Measurements from ENCODE around the gene TK1. TPM values are rescaled to one million over a fixed set of nuclear protein-coding genes. Genes with fewer than 3 reads are reported as not detected.

Gene TK1
- total and polyA plus RNA-seq, 9 donors: 0.35 to 4.9 (median 1.4) TPM

- no peaks in the 10 kb centered on the region for H3K9me3 ChIP-seq
Observed at GRCh38 chr17:78233678-78234077, 46.8 kb upstream of the TK1 start.

GRCh38 chr17:78232859-78233173 lies 46.0 kb upstream of the TK1 start:
- H3K4me1 ChIP-seq (ENCODE audit: insufficient read depth): peaks cover 6% of the 10 kb centered on the region
- no peak overlapping the region for H3K4me3 ChIP-seq
- DNase-seq: no peak
- H3K27ac ChIP-seq: no peak overlapping the region
- H3K9me3 ChIP-seq: no peaks in the 10 kb centered on the region
- no peaks in the 10 kb centered on the region for H3K36me3 ChIP-seq
- H3K27me3 ChIP-seq: no peaks in the 10 kb centered on the region
- 83 to 86% (median 85%) methylated on average over 2 of the region's 2 CpGs for WGBS, 3 donors
- TF ChIP-seq EP300 (IDR thresholded peaks at IDR 0.05): no peak
- no peak for TF ChIP-seq POLR2A (IDR thresholded peaks at IDR 0.05)
- TF ChIP-seq CTCF (IDR thresholded peaks at IDR 0.05): no peak
- intact Hi-C loops (cut with DNase I): loop anchor here in 1 of 4 donors (2.0 kb wide), 1 partner anchor 20 kb away; no protein-coding TSS in a partner anchor

More at GRCh38 chr17:78233678-78234077, 46.8 kb upstream of the TK1 start:
- WGBS, 3 donors: 91 to 96% (median 91%) methylated on average over 10 of the region's 10 CpGs
- DNase-seq: no peak
- intact Hi-C loops (cut with DNase I): loop anchor here in 1 of 4 donors (2.0 kb wide), 1 partner anchor 21 kb away; no protein-coding TSS in a partner anchor
- Histone ChIP-seq H3K4me1 (ENCODE audit: insufficient read depth) (peaks cover 9% of the 10 kb centered on the region), H3K36me3 (no peaks in the 10 kb centered on the region), H3K27ac (no peak overlapping the region), H3K27me3 (no peaks in the 10 kb centered on the region), H3K4me3 (no peak overlapping the region)
- TF ChIP-seq CTCF (IDR thresholded peaks at IDR 0.05): no peak

- TF ChIP-seq CTCF (IDR thresholded peaks at IDR 0.05) (no peak), EP300 (IDR thresholded peaks at IDR 0.05) (no peak), POLR2A (IDR thresholded peaks at IDR 0.05) (no peak)
- no peaks in the 10 kb centered on the region for H3K9me3 ChIP-seq
- peaks cover 3% of the 10 kb centered on the region for H3K4me1 ChIP-seq (ENCODE audit: insufficient read depth)
- no peak overlapping the region for H3K27ac ChIP-seq
- no peak for DNase-seq
- no peak overlapping the region for H3K4me3 ChIP-seq
- intact Hi-C loops (cut with DNase I): loop anchor here in 1 of 4 donors (2.0 kb wide), 1 partner anchor 19 kb away; no protein-coding TSS in a partner anchor
- 9 to 11% (median 9%) methylated on average over 21 to 55 of the region's 55 CpGs for WGBS, 3 donors
- no peaks in the 10 kb centered on the region for H3K36me3 ChIP-seq
- no peaks in the 10 kb centered on the region for H3K27me3 ChIP-seq
Observed at GRCh38 chr17:78231991-78232858, 45.4 kb upstream of the TK1 start.

- Histone ChIP-seq H3K4me3 (no peak within 1 kb of the TSS), H3K36me3 (no peaks in the 10 kb centered on the region), H3K27ac (no peak within 1 kb of the TSS), H3K27me3 (no peaks in the 10 kb centered on the region), H3K9me3 (no peaks in the 10 kb centered on the region), H3K4me1 (ENCODE audit: insufficient read depth) (peaks cover 3% of the 10 kb centered on the region)
- no peak for DNase-seq
- no peak for TF ChIP-seq CTCF (IDR thresholded peaks at IDR 0.05)
- no peak for TF ChIP-seq POLR2A (IDR thresholded peaks at IDR 0.05)
- no peak for TF ChIP-seq EP300 (IDR thresholded peaks at IDR 0.05)
- WGBS, 3 donors: 11 to 17% (median 13%) methylated on average over 45 to 52 of the region's 52 CpGs
- intact Hi-C loops (cut with DNase I): no loop called here
Observed at GRCh38 chr17:78230996-78231935, 44.4 kb upstream of the TK1 start, which contains the start of gene TMEM235. TSS of gene TMEM235 (plus strand) at chr17:78231631. CDS start at chr17:78232024, 393 bp downstream.

Data from ovary (tissue), 9 donors.